Skin epidermis (tissue), 12 donors: ENCODE measurements around the gene USP21.

Experiments used
- H3K27ac ChIP-seq, 21 experiments: fragments of 200-600 bp; sonication (generic) in 11 of 21; one replicate each; pipeline ENCODE4 v1.5.0; 2020; ENCODE audit warnings: mild to moderate bottlenecking in 3 of 21, inconsistent platforms in 2 of 21, moderate library complexity in 2 of 21
- H3K4me3 ChIP-seq, 7 experiments: fragments of 200-600 bp; sonication (generic) in 2 of 7; one replicate each; pipeline ENCODE4 v1.5.0; 2020; ENCODE audit warnings: inconsistent platforms in 2 of 7, mild to moderate bottlenecking in 2 of 7, moderate library complexity in 1 of 7

USP21 gene

DNA sequence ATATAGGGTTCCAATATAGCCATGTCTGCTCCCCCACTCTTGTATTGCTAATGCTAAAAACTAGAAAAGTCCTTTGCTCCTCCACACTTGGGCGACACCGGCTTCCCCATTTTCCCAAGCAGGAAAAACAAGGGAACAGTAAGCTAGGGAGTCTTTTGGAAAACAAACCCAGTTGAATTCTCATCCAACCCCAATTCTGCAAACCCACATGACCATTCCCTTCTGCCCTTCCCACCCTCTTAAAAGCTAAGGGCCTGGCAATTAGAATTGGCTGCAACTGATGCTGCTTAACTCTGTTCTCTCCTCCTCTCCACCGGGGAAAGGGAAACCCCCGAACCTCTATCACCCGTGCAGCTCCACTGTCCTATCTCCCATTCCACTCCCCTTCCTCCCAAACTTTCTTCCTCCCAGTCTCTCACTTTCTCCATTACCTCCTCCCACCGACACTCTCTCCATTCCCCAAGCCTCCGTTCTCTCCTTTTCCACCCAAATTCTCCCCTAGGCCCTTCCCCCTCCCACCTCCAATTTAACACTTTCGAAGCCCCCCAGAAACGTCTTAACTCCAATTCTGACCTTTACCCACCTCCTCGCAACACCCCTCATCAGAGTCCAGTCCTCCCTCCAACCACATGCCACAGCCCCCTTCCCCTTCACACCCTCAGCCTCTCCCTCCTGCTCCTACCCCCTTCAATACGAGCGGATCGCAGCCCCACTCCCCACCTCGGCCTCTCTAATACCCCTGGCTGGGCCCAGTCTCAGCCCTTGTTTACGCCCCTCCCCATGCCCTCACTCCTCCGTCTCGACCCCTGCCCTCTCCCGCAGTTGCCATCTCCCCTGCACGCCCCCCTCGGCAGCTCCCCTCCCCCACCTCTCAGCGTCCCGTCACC lies 27.5 kb upstream of the USP21 start:
- H3K27ac ChIP-seq = peak overlapping the region; percentile 90 to 99 (median 97)
- H3K4me3 ChIP-seq = peak overlapping the region; percentile 58 to 81 (median 74)

DNA sequence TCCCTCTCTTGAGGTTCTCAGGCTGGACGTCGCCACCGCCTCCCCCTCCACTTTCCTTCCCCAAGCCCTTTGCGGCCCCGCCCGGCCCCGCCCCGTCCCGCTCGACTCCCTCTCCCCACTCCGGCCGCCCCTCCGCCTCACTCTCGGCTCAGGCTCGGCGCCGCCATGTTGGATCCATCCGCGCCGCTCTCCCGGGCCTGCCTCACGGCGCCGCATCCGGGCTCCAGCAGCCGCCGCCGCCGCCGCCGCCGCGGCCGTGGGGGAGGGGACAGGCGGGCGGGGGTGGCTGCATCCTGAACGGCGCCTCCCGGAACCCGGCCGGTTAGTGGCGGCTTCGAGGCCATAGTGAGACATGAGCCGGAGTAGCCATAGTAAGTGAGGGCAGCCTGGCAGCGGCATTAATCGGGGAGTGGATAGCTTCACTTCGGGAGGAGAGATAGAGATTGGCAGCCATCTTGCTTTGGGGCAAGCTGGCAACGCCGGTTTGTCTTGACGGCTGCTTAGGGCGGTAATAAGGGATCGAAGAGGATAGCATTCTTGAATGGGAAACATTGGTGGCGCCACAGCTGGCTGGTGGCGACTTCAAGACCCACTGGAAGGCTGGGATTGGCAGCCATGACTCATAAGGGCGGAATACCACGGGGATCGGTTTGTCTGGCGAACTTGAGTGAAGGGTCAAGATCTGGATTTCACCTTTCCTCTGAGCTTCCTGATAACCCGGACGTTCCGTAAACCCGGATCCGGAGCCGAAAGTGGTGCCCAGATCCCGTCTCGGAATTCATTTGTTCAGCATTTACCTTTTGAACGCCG lies 26.7 kb upstream of the USP21 start, which contains the start of gene DEDD:
Gene DEDD, minus strand, starts transcription at position 258 of the 810 bp plus-strand sequence. CDS start 8,205 bp downstream, outside the sequence.
- H3K4me3 ChIP-seq = peak within 1 kb of the TSS; percentile 58 to 81 (median 74)
- peak within 1 kb of the TSS; percentile 90 to 99 (median 97) for H3K27ac ChIP-seq

GRCh38 chr1:161133220-161133740 lies 26.0 kb upstream of the USP21 start:
- Histone ChIP-seq H3K4me3 (peak overlapping the region; percentile 58 to 81 (median 74)), H3K27ac (peak overlapping the region; percentile 90 to 99 (median 97))

- no peak overlapping the region for H3K4me3 ChIP-seq
- peak overlapping the region in 1 of 21 experiments; percentile 17 for H3K27ac ChIP-seq
These were observed 21.4 kb upstream of the USP21 start for GRCh38 chr1:161137881-161138280.

DNA sequence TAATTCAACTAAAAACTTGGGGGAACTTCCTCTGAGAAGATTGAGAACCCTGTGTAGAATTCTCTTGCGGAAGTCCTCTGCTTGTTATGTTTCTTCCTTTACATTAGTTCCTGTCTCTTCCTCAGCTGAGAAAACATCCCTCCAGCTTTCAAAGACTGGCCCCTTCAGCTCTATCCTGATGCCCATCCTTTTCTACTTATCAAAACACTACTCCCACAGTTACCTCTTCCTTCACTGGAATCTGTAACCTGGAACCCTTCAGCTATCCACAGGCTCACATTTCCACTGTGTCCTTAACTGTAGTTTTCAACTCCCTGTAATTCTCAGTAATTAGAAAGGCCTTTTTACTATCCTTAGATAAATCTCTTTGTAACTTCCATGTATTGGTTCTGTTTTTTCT lies 20.9 kb upstream of the USP21 start:
- Histone ChIP-seq H3K27ac (peak overlapping the region in 3 of 21 experiments; percentile 2 to 24 (median 18)), H3K4me3 (no peak overlapping the region)

GRCh38 chr1:161139766-161140165 lies 19.5 kb upstream of the USP21 start:
- Histone ChIP-seq H3K4me3 (no peak overlapping the region), H3K27ac (no peak overlapping the region)

GRCh38 chr1:161140755-161141400 lies 18.4 kb upstream of the USP21 start:
- H3K27ac ChIP-seq = no peak overlapping the region
- H3K4me3 ChIP-seq = no peak overlapping the region

GRCh38 chr1:161145832-161146231 lies 13.5 kb upstream of the USP21 start:
- Histone ChIP-seq H3K4me3 (no peak overlapping the region), H3K27ac (no peak overlapping the region)

- H3K4me3 ChIP-seq = peak overlapping the region; percentile 49 to 77 (median 69)
- peak overlapping the region in 20 of 21 experiments; percentile 86 to 99 (median 95) for H3K27ac ChIP-seq
These were observed 6.1 kb upstream of the USP21 start for GRCh38 chr1:161153176-161153575.

GRCh38 chr1:161153682-161154337 lies 5.5 kb upstream of the USP21 start, which contains the start of gene UFC1:
Gene UFC1 (plus strand): TSS chr1:161153978. CDS start chr1:161153998, 20 bp downstream.
- Histone ChIP-seq H3K27ac (peak within 1 kb of the TSS; percentile 28 to 99 (median 95)), H3K4me3 (peak within 1 kb of the TSS; percentile 49 to 77 (median 69))

- peak overlapping the region in 1 of 21 experiments; percentile 94 for H3K27ac ChIP-seq
- no peak overlapping the region for H3K4me3 ChIP-seq
These were observed 1.4 kb upstream of the USP21 start for GRCh38 chr1:161157867-161158266.

GRCh38 chr1:161158316-161159010 lies 837 bp upstream of the USP21 start:
- Histone ChIP-seq H3K27ac (peak overlapping the region in 20 of 21 experiments; percentile 77 to 98 (median 96)), H3K4me3 (peak overlapping the region in 5 of 7 experiments; percentile 70 to 99 (median 86))

GRCh38 chr1:161159913-161160243 lies 578 bp downstream of the USP21 start:
- Histone ChIP-seq H3K27ac (peak overlapping the region in 20 of 21 experiments; percentile 77 to 98 (median 96)), H3K4me3 (peak overlapping the region; percentile 70 to 99 (median 92))

DNA sequence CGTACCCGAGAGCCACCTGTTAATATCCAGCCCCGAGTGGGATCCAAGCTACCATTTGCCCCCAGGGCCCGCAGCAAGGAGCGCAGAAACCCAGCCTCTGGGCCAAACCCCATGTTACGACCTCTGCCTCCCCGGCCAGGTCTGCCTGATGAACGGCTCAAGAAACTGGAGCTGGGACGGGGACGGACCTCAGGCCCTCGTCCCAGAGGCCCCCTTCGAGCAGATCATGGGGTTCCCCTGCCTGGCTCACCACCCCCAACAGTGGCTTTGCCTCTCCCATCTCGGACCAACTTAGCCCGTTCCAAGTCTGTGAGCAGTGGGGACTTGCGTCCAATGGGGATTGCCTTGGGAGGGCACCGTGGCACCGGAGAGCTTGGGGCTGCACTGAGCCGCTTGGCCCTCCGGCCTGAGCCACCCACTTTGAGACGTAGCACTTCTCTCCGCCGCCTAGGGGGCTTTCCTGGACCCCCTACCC lies 1.4 kb downstream of the USP21 start:
- peak overlapping the region in 4 of 21 experiments; percentile 10 to 95 (median 69) for H3K27ac ChIP-seq
- no peak overlapping the region for H3K4me3 ChIP-seq

DNA sequence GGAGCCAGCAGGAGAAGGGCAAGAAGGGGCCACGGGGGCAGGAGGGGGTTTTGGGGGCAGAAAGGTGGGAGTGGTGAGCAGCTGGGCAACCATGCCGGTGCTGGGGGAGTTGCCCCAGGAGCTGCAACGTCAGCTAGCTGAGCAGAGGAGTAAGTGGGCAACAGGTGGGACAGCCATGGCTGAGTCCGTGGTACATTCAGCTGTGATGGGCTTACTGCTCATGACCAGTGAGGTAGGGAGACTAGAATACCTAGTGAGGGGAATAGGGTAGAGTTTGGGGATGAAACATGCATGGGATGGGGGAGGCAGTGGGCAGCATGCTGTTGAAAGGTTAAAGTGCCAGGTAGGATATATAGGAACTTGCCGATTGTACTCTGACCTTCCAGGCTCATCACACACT lies 2.4 kb downstream of the USP21 start:
- no peak overlapping the region for H3K4me3 ChIP-seq

DNA sequence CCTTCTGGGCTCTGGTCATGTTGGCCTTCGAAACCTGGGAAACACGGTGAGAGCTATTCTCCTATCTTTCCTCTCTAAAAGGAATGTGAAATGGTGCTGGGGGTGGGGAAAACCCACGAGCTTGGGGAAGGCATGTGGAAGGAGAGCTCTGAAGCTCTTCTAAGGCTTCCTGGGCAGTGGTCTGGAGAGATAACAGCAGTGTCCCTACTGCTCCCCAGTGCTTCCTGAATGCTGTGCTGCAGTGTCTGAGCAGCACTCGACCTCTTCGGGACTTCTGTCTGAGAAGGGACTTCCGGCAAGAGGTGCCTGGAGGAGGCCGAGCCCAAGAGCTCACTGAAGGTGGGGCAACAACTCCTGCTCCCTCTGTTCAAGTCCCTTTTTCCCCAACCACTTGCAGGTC lies 2.8 kb downstream of the USP21 start:
- no peak overlapping the region for H3K4me3 ChIP-seq

More for the DNA sequence above, 2.4 kb downstream of the USP21 start:
- peak overlapping the region in 5 of 21 experiments; percentile 2 to 44 (median 17) for H3K27ac ChIP-seq

GRCh38 chr1:161162806-161163205 lies 3.5 kb downstream of the USP21 start:
- H3K27ac ChIP-seq = peak overlapping the region in 1 of 21 experiments; percentile 52
- no peak overlapping the region for H3K4me3 ChIP-seq

More for the DNA sequence above, 2.8 kb downstream of the USP21 start:
- peak overlapping the region in 4 of 21 experiments; percentile 2 to 52 (median 14) for H3K27ac ChIP-seq

- H3K27ac ChIP-seq = peak overlapping the region in 3 of 21 experiments; percentile 3 to 94 (median 9)
- no peak overlapping the region for H3K4me3 ChIP-seq
These were observed 4.5 kb downstream of the USP21 start for GRCh38 chr1:161163793-161164192.
